ENCODE measurements around the gene KLC4. TPM values are rescaled to one million over a fixed set of nuclear protein-coding genes. Genes with fewer than 3 reads are reported as not detected.

Gene KLC4
- total and polyA plus RNA-seq, 9 donors, result 14.7 to 29.8 (median 24.7) TPM

DNA sequence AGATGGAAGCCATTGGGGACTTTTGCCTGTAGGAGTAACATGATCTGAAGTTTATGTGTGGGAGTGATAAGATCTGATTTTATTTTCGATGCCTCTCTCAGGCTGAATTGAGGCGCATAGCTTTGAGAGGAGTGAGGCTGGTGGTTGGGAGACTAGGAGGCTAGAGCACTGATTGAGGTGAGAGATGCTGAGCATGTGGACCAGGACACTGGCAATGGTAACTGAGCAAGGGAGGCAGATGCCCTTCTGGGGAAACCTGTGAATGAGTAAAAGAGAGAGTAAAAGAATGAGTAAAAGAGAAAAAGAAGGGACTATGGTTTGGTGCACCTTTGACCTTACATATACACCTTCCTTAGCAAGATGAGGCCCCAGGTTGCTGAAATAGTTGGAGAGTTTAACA lies 35.0 kb upstream of the KLC4 start:
- H3K4me1 ChIP-seq (ENCODE audit: insufficient read depth), result peaks cover 6% of the 10 kb centered on the region
- no peaks in the 10 kb centered on the region for H3K36me3 ChIP-seq
- intact Hi-C loops (cut with DNase I), result no loop called here
- no peak overlapping the region for H3K4me3 ChIP-seq
- no peaks in the 10 kb centered on the region for H3K9me3 ChIP-seq
- H3K27me3 ChIP-seq, result no peaks in the 10 kb centered on the region
- WGBS, 3 donors, result 63 to 68% (median 64%) methylated on average over 2 of the region's 2 CpGs
- H3K27ac ChIP-seq, result no peak overlapping the region
- no peak for DNase-seq
- TF ChIP-seq, protein P1, sequence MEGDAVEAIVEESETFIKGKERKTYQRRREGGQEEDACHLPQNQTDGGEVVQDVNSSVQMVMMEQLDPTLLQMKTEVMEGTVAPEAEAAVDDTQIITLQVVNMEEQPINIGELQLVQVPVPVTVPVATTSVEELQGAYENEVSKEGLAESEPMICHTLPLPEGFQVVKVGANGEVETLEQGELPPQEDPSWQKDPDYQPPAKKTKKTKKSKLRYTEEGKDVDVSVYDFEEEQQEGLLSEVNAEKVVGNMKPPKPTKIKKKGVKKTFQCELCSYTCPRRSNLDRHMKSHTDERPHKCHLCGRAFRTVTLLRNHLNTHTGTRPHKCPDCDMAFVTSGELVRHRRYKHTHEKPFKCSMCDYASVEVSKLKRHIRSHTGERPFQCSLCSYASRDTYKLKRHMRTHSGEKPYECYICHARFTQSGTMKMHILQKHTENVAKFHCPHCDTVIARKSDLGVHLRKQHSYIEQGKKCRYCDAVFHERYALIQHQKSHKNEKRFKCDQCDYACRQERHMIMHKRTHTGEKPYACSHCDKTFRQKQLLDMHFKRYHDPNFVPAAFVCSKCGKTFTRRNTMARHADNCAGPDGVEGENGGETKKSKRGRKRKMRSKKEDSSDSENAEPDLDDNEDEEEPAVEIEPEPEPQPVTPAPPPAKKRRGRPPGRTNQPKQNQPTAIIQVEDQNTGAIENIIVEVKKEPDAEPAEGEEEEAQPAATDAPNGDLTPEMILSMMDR (IDR thresholded peaks at IDR 0.05), result no peak
- TF ChIP-seq EP300 (IDR thresholded peaks at IDR 0.05), result no peak
- TF ChIP-seq POLR2A (IDR thresholded peaks at IDR 0.05), result no peak

DNA sequence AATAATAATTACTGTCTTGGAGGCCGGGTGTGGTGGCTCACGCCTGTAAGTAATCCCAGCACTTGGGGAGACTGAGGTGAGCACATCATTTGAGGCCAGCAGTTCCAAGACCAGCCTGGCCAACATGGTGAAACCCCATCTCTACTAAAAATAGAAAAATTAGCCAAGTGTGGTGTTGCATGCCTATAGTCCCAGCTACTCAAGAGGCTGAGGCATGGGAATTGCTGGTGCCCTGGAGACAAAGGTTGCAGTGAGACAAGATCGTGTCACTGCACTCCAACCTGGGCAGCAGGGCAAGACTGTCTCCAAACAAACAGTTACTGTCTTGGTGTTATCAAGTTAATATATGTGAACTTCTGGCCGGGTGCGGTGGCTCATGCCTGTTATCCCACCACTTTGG lies 33.1 kb upstream of the KLC4 start:
- 89 to 93% (median 90%) methylated on average over 5 of the region's 5 CpGs for WGBS, 3 donors

DNA sequence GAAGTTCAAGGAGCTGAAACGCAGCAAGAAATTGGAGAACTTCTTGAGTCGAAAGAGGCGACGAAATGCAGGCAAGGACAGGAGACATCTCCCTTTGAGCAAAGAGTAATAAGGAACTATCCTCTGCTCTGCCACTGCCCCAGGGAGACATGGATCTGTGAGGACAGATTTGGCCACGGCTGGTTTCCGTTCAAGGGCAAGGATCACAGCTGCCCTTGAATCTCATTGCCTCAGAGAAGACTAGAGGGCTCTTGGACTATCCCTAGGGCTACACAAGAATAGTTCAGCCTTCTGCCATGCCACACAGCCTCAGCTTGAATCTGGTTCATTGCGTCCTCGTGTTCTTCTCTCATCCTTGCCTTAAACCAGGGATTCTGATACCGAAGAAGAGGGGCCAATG lies 30.3 kb upstream of the KLC4 start:
- Histone ChIP-seq H3K27ac (no peak overlapping the region), H3K27me3 (no peaks in the 10 kb centered on the region), H3K4me1 (ENCODE audit: insufficient read depth) (no peaks in the 10 kb centered on the region), H3K36me3 (no peaks in the 10 kb centered on the region), H3K9me3 (no peaks in the 10 kb centered on the region), H3K4me3 (no peak overlapping the region)
- WGBS, 3 donors, result 79 to 85% (median 81%) methylated on average over 9 of the region's 9 CpGs
- TF ChIP-seq, protein P1 (IDR thresholded peaks at IDR 0.05), result no peak
- TF ChIP-seq EP300 (IDR thresholded peaks at IDR 0.05), result no peak
- TF ChIP-seq POLR2A (IDR thresholded peaks at IDR 0.05), result no peak
- no peak for DNase-seq
- intact Hi-C loops (cut with DNase I), result no loop called here

More for the DNA sequence above, 33.1 kb upstream of the KLC4 start:
- peaks cover 1% of the 10 kb centered on the region for H3K4me1 ChIP-seq (ENCODE audit: insufficient read depth)
- no peak overlapping the region for H3K27ac ChIP-seq
- H3K9me3 ChIP-seq, result no peaks in the 10 kb centered on the region
- H3K4me3 ChIP-seq, result no peak overlapping the region
- no peaks in the 10 kb centered on the region for H3K27me3 ChIP-seq
- TF ChIP-seq POLR2A (IDR thresholded peaks at IDR 0.05), result no peak
- TF ChIP-seq EP300 (IDR thresholded peaks at IDR 0.05), result no peak
- TF ChIP-seq, protein P1 (IDR thresholded peaks at IDR 0.05), result no peak
- intact Hi-C loops (cut with DNase I), result no loop called here
- no peak for DNase-seq
- H3K36me3 ChIP-seq, result no peaks in the 10 kb centered on the region

DNA sequence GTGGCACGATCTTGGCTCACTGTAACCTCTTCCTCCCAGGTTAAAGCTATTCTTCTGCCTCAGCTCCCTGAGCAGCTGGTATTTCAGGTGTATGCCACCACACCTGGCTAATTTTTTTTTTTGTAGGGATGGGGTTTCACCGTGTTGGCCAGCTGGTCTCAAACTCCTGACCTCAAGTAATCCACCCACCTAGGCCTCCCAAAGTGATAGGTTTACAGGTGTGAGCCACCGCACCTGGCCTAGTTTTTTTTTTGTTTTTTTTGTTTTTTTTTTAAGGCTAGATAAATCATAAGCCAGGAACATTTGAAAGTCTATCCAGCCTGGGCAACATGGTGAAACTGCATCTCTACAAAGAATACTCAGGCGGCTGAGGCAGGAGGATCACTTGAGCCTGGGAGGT lies 27.1 kb upstream of the KLC4 start:
- intact Hi-C loops (cut with DNase I), result no loop called here
- WGBS, 3 donors, result 83 to 89% (median 86%) methylated on average over 4 of the region's 4 CpGs

More for the DNA sequence above, 27.1 kb upstream of the KLC4 start:
- Histone ChIP-seq H3K36me3 (no peaks in the 10 kb centered on the region), H3K27ac (no peak overlapping the region), H3K27me3 (no peaks in the 10 kb centered on the region), H3K4me3 (no peak overlapping the region), H3K4me1 (ENCODE audit: insufficient read depth) (no peaks in the 10 kb centered on the region), H3K9me3 (no peaks in the 10 kb centered on the region)
- no peak for TF ChIP-seq EP300 (IDR thresholded peaks at IDR 0.05)
- no peak for TF ChIP-seq POLR2A (IDR thresholded peaks at IDR 0.05)
- TF ChIP-seq, protein P1 (IDR thresholded peaks at IDR 0.05), result no peak
- no peak for DNase-seq

Data from ovary (tissue), 9 donors.